ENCODE results near the gene TLX1.

Gene TLX1

DNA sequence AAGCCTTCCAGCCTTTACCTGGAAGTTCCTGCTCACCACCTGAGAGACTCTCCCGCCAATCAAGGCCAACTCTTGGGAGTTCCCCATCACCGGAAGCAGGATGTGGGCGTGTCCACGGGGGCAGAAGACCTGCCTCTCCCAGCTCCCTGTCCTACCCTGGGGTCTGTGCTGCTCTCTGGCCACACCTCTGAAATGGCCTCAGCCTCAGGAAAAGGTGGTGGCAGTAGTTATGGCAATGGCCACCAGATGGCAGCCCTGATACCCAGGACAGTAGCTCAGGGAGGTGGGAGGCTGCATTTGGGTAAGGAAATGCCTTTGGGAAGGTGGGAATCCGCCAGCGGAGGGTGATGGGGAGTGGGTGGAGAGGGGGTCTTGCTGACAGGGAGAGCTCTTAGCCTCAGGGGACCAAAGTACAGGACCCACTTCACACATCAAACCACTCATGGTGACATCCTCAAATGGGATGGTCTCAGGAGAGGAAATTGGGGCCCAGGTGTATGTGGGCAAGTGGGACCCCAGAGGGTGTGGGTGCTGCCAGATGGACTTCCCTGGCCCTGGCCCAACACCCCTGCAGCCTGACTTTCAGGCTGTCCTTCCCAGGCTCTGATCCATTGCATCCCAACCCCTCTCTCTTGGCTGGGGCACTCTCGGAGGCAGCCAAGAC lies 35.4 kb upstream of the TLX1 start (continued):
- TF ChIP-seq, protein P1, sequence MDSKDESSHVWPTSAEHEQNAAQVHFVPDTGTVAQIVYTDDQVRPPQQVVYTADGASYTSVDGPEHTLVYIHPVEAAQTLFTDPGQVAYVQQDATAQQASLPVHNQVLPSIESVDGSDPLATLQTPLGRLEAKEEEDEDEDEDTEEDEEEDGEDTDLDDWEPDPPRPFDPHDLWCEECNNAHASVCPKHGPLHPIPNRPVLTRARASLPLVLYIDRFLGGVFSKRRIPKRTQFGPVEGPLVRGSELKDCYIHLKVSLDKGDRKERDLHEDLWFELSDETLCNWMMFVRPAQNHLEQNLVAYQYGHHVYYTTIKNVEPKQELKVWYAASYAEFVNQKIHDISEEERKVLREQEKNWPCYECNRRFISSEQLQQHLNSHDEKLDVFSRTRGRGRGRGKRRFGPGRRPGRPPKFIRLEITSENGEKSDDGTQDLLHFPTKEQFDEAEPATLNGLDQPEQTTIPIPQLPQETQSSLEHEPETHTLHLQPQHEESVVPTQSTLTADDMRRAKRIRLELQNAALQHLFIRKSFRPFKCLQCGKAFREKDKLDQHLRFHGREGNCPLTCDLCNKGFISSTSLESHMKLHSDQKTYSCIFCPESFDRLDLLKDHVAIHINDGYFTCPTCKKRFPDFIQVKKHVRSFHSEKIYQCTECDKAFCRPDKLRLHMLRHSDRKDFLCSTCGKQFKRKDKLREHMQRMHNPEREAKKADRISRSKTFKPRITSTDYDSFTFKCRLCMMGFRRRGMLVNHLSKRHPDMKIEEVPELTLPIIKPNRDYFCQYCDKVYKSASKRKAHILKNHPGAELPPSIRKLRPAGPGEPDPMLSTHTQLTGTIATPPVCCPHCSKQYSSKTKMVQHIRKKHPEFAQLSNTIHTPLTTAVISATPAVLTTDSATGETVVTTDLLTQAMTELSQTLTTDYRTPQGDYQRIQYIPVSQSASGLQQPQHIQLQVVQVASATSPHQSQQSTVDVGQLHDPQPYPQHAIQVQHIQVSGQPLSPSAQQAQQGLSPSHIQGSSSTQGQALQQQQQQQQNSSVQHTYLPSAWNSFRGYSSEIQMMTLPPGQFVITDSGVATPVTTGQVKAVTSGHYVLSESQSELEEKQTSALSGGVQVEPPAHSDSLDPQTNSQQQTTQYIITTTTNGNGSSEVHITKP (tag by site-specific recombination; IDR thresholded peaks at IDR 0.05): peak; percentile 66
- TF ChIP-seq KLF16 (tag by site-specific recombination; IDR thresholded peaks at IDR 0.05) (peak; percentile 45), OSR2 (tag by site-specific recombination; IDR thresholded peaks at IDR 0.05) (peak; percentile 50; the same call in 1 of the 2 replicates), EGR2 (tag by site-specific recombination; IDR thresholded peaks at IDR 0.05; ENCODE audit: low read depth) (peak; percentile 71), ZNF350 (tag by site-specific recombination; IDR thresholded peaks at IDR 0.05) (no peak), ZBTB21 (tag by site-specific recombination; IDR thresholded peaks at IDR 0.05) (no peak), YY2 (tag by site-specific recombination; IDR thresholded peaks at IDR 0.05) (no peak; the same call in 1 of the 2 replicates), CTCF (tag by site-specific recombination; IDR thresholded peaks at IDR 0.05) (peak; percentile 91), PRDM2 (tag by site-specific recombination; IDR thresholded peaks at IDR 0.05; ENCODE audit: borderline replicate concordance) (no peak), ZNF341 (tag by site-specific recombination; IDR thresholded peaks at IDR 0.05; ENCODE audit: low read depth) (0 out of 2 replicates have a peak, but pooled peaks have one; percentile 20), ZFHX2 (tag by site-specific recombination; conservative IDR thresholded peaks at IDR 0.05) (peak; percentile 71), SP3 (tag by site-specific recombination; IDR thresholded peaks at IDR 0.05) (peak; percentile 32; the same call in 1 of the 2 replicates)

DNA sequence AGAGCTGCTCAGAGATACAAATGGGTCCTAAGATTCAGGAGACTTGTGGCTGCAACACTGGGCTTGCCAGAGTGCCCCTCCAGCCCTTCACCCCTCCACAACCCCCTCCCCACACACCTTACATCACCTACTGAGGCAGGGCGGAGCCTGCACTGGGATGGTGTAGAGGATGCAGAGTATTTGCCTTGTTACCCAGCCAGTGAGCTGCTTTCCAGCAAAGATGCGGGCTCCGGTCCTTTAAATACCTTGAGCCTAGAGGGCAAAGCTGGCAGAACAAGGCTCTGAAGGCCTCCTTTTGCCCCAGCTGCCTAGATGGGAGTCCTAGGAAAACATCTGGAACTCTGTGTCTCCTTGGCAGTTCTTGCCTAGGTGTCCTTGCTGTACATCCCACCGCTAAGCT lies 34.7 kb upstream of the TLX1 start:
- Histone ChIP-seq H3K27ac (ENCODE audit: extremely low read depth, low read depth, low read length) (no peak overlapping the region), H3K36me3 (ENCODE audit: control insufficient read depth in 2 of 2, insufficient read depth in 1 of 2, low read length in 2 of 2) (no peaks in the 10 kb centered on the region), H3K4me3 (ENCODE audit: low read depth, low read length) (no peak overlapping the region), H3K9me3 (ENCODE audit: control insufficient read depth, insufficient read depth, low read depth, low read length) (no peaks in the 10 kb centered on the region), H3K4me1 (ENCODE audit: control insufficient read depth, insufficient read depth, low read length) (no peaks in the 10 kb centered on the region)
- CTCF ChIA-PET: interaction anchor here (0.5 to 16.6 kb wide), 30 partner anchors 9 to 652 kb away, joined by 3 to 506 read pairs (median 8); partner anchors contain the start of genes KAZALD1, PDZD7, SFXN3 and TLX1
- POLR2A ChIA-PET: interaction anchor here (2.3 to 2.6 kb wide), 2 partner anchors 36 to 45 kb away, joined by 11 to 31 read pairs; partner anchors contain the start of gene KAZALD1
- no peak for TF ChIP-seq ZNF610 (tag by site-specific recombination; IDR thresholded peaks at IDR 0.05; ENCODE audit: borderline replicate concordance)
- TF ChIP-seq ZNF624 (tag by site-specific recombination; IDR thresholded peaks at IDR 0.05): no peak
- TF ChIP-seq ZBTB7A (tag by site-specific recombination; IDR thresholded peaks at IDR 0.05; ENCODE audit: low read depth): no peak
- TF ChIP-seq ZNF23 (tag by site-specific recombination; IDR thresholded peaks at IDR 0.05; ENCODE audit: borderline replicate concordance): no peak
- no peak for TF ChIP-seq ZNF248 (tag by site-specific recombination; IDR thresholded peaks at IDR 0.05)
- no peak for TF ChIP-seq ZNF362 (tag by site-specific recombination; IDR thresholded peaks at IDR 0.05)
- TF ChIP-seq ZNF140 (tag by site-specific recombination; IDR thresholded peaks at IDR 0.05): no peak
- TF ChIP-seq, protein P2, sequence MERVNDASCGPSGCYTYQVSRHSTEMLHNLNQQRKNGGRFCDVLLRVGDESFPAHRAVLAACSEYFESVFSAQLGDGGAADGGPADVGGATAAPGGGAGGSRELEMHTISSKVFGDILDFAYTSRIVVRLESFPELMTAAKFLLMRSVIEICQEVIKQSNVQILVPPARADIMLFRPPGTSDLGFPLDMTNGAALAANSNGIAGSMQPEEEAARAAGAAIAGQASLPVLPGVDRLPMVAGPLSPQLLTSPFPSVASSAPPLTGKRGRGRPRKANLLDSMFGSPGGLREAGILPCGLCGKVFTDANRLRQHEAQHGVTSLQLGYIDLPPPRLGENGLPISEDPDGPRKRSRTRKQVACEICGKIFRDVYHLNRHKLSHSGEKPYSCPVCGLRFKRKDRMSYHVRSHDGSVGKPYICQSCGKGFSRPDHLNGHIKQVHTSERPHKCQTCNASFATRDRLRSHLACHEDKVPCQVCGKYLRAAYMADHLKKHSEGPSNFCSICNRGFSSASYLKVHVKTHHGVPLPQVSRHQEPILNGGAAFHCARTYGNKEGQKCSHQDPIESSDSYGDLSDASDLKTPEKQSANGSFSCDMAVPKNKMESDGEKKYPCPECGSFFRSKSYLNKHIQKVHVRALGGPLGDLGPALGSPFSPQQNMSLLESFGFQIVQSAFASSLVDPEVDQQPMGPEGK (tag by site-specific recombination; IDR thresholded peaks at IDR 0.05): no peak
- TF ChIP-seq ZNF560 (tag by site-specific recombination; IDR thresholded peaks at IDR 0.05; ENCODE audit: borderline replicate concordance): no peak
- no peak for TF ChIP-seq ZBTB20 (tag by site-specific recombination; IDR thresholded peaks at IDR 0.05)
